ENCODE data around the gene TELO2. TPM values are rescaled to one million over a fixed set of nuclear protein-coding genes. Genes with fewer than 3 reads are reported as not detected.

TELO2 gene
- total RNA-seq, 1 experiment from 2014 or later = 65.4 TPM

GRCh38 chr16:1499756-1500464 lies 6.8 kb downstream of the TELO2 start:
- no peak for ATAC-seq
- H3K9me3 ChIP-seq (ENCODE audit: control insufficient read depth, insufficient read depth, low read depth, low read length) = no peaks in the 10 kb centered on the region
- no peak for TF ChIP-seq TCF7L2 (IDR thresholded peaks at IDR 0.05; ENCODE audit: low read depth, low read length)
- TF ChIP-seq, protein P1, sequence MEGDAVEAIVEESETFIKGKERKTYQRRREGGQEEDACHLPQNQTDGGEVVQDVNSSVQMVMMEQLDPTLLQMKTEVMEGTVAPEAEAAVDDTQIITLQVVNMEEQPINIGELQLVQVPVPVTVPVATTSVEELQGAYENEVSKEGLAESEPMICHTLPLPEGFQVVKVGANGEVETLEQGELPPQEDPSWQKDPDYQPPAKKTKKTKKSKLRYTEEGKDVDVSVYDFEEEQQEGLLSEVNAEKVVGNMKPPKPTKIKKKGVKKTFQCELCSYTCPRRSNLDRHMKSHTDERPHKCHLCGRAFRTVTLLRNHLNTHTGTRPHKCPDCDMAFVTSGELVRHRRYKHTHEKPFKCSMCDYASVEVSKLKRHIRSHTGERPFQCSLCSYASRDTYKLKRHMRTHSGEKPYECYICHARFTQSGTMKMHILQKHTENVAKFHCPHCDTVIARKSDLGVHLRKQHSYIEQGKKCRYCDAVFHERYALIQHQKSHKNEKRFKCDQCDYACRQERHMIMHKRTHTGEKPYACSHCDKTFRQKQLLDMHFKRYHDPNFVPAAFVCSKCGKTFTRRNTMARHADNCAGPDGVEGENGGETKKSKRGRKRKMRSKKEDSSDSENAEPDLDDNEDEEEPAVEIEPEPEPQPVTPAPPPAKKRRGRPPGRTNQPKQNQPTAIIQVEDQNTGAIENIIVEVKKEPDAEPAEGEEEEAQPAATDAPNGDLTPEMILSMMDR (IDR thresholded peaks at IDR 0.05) = no peak
- TF ChIP-seq, protein P2, sequence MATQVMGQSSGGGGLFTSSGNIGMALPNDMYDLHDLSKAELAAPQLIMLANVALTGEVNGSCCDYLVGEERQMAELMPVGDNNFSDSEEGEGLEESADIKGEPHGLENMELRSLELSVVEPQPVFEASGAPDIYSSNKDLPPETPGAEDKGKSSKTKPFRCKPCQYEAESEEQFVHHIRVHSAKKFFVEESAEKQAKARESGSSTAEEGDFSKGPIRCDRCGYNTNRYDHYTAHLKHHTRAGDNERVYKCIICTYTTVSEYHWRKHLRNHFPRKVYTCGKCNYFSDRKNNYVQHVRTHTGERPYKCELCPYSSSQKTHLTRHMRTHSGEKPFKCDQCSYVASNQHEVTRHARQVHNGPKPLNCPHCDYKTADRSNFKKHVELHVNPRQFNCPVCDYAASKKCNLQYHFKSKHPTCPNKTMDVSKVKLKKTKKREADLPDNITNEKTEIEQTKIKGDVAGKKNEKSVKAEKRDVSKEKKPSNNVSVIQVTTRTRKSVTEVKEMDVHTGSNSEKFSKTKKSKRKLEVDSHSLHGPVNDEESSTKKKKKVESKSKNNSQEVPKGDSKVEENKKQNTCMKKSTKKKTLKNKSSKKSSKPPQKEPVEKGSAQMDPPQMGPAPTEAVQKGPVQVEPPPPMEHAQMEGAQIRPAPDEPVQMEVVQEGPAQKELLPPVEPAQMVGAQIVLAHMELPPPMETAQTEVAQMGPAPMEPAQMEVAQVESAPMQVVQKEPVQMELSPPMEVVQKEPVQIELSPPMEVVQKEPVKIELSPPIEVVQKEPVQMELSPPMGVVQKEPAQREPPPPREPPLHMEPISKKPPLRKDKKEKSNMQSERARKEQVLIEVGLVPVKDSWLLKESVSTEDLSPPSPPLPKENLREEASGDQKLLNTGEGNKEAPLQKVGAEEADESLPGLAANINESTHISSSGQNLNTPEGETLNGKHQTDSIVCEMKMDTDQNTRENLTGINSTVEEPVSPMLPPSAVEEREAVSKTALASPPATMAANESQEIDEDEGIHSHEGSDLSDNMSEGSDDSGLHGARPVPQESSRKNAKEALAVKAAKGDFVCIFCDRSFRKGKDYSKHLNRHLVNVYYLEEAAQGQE (IDR thresholded peaks at IDR 0.05; ENCODE audit: insufficient read depth in 1 of 2, low read depth in 2 of 2, low read length in 1 of 2) = no peak
- TF ChIP-seq POLR2AphosphoS5 (IDR thresholded peaks at IDR 0.05; ENCODE audit: low read depth, low read length) = no peak
- TF ChIP-seq SIN3A (IDR thresholded peaks at IDR 0.05; ENCODE audit: borderline replicate concordance, insufficient read depth, low read depth, low read length) = no peak
- in situ Hi-C loops (cut with HindIII; ENCODE audit: low pct_unique_long_range_greater_than_20kb, low sequenced_read_pairs) (no loop called here), intact Hi-C loops (cut with micrococcal nuclease; ENCODE audit: unreplicated experiment) (no loop called here)
- no peak overlapping the region for H3K4me3 ChIP-seq (ENCODE audit: low read depth in 2 of 2, low read length in 2 of 2)
- H3K27me3 ChIP-seq (ENCODE audit: control insufficient read depth, insufficient read depth, low read length) = no peaks in the 10 kb centered on the region
- no peaks in the 10 kb centered on the region for H3K36me3 ChIP-seq (ENCODE audit: control insufficient read depth, insufficient read depth, low read length)
- ChIA-PET CTCF (no interaction called here), POLR2A (no interaction called here)
- H3K27ac ChIP-seq (ENCODE audit: low read length) = no peak overlapping the region
- no peak for DNase-seq (ENCODE audit: low read depth, low spot score)
- BruUV-seq (replicated peaks) = no TSS peak
- H3K4me1 ChIP-seq (ENCODE audit: control insufficient read depth, insufficient read depth, low read length) = no peaks in the 10 kb centered on the region

DNA sequence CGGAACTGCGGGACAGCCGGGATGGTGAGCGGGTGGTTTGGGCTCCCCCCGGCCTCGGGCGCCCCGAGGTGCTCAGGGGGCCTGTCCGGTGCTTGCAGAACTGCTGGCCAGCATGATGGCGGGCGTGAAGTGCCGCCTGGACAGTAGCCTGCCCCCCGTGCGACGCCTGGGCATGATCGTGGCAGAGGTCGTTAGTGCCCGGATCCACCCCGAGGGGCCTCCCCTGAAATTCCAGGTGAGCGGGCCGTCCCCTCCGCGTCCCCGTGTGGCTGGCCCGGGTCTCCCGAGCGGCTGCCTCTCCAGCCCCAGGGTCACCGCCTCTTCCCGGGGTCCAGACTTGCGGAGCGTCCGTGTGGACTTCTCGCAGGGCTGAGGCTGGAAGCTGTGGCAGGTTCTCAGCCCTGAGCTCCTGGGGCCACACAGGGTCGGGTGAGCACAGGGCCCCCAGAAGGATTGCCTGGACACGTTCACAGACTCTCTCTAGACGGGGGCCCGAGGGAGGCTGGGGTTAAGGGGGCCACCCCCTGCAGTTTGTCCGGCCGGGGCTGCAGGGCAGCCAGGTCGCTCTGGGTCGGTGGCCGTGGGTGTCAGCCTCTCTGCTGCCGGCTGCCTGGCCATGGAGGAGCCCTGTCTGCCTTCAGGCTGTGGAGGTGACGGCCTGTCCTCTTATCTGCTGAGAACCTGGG lies 7.4 kb downstream of the TELO2 start:
- ChIA-PET CTCF (no interaction called here), POLR2A (no interaction called here)
- intact Hi-C loops (cut with micrococcal nuclease; ENCODE audit: unreplicated experiment) (no loop called here), in situ Hi-C loops (cut with HindIII; ENCODE audit: low pct_unique_long_range_greater_than_20kb, low sequenced_read_pairs) (no loop called here)
- Histone ChIP-seq H3K4me3 (ENCODE audit: low read depth in 2 of 2, low read length in 2 of 2) (no peak overlapping the region), H3K9me3 (ENCODE audit: control insufficient read depth, insufficient read depth, low read depth, low read length) (no peaks in the 10 kb centered on the region), H3K27me3 (ENCODE audit: control insufficient read depth, insufficient read depth, low read length) (no peaks in the 10 kb centered on the region), H3K36me3 (ENCODE audit: control insufficient read depth, insufficient read depth, low read length) (no peaks in the 10 kb centered on the region), H3K27ac (ENCODE audit: low read length) (no peak overlapping the region), H3K4me1 (ENCODE audit: control insufficient read depth, insufficient read depth, low read length) (no peaks in the 10 kb centered on the region)
- no peak for ATAC-seq
- BruUV-seq (replicated peaks) = no TSS peak
- TF ChIP-seq, protein P2 (IDR thresholded peaks at IDR 0.05; ENCODE audit: insufficient read depth in 1 of 2, low read depth in 2 of 2, low read length in 1 of 2) = no peak
- TF ChIP-seq POLR2AphosphoS5 (IDR thresholded peaks at IDR 0.05; ENCODE audit: low read depth, low read length) (no peak), SIN3A (IDR thresholded peaks at IDR 0.05; ENCODE audit: borderline replicate concordance, insufficient read depth, low read depth, low read length) (no peak), TCF7L2 (IDR thresholded peaks at IDR 0.05; ENCODE audit: low read depth, low read length) (no peak)
- TF ChIP-seq, protein P1 (IDR thresholded peaks at IDR 0.05) = no peak
- no peak for DNase-seq (ENCODE audit: low read depth, low spot score)
